Tibial nerve (tissue), 4 donors: ENCODE measurements around the gene LPAR2. TPM values are rescaled to one million over a fixed set of nuclear protein-coding genes. Genes with fewer than 3 reads are reported as not detected.

ENCODE experiments used
- DNase-seq, 2 donors: peaks; one replicate each; pipeline ENCODE4 v3.0.0-alpha.2; 2019; ENCODE audit warnings: low spot score in 2 of 2
- H3K27ac ChIP-seq, 4 donors: fragments of 200-600 bp; sonication (generic) in 3 of 4; one replicate each; pipeline ENCODE4 v1.5.1; 2017 to 2019; ENCODE audit warnings: mild to moderate bottlenecking in 1 of 4
- H3K27me3 ChIP-seq, 2 donors: fragments of 200-600 bp; sonication (generic) in 1 of 2; one replicate each; pipeline versions ENCODE4 v1.5.1 to v1.6.0; 2017 to 2019
- H3K36me3 ChIP-seq, 3 donors: fragments of 200-600 bp; sonication (generic); one replicate each; pipeline ENCODE4 v1.5.1; 2018 to 2019
- H3K4me1 ChIP-seq, 4 donors: fragments of 200-600 bp; sonication (generic) in 3 of 4; one replicate each; pipeline ENCODE4 v1.5.1; 2017 to 2019
- H3K4me3 ChIP-seq, 4 donors: fragments of 200-600 bp; sonication (generic) in 3 of 4; one replicate each; pipeline ENCODE4 v1.5.1; 2017 to 2019; ENCODE audit warnings: mild to moderate bottlenecking in 1 of 4, moderate library complexity in 1 of 4
- H3K9me3 ChIP-seq, 4 donors: fragments of 200-600 bp; sonication (generic) in 3 of 4; one replicate each; pipeline ENCODE4 v1.5.1; 2017 to 2019
- CTCF ChIP-seq, 5 experiments: fragments of 200-600 bp in 3 of 5; fragments of 450-650 bp in 2 of 5; sonication (generic) in 3 of 5; IDR thresholded peaks; one replicate each; pipeline ENCODE4 v1.5.1; 2016 to 2019; ENCODE audit warnings: antibody characterized with exemption in 5 of 5, mild to moderate bottlenecking in 3 of 5, moderate library complexity in 2 of 5
- EP300 ChIP-seq, 2 donors: sonication (generic); formaldehyde crosslinking; IDR thresholded peaks; one replicate each; pipeline ENCODE4 v1.6.1; 2017; ENCODE audit warnings: antibody characterized with exemption in 2 of 2, mild to moderate bottlenecking in 1 of 2
- POLR2A ChIP-seq, 2 donors: fragments of 450-650 bp; IDR thresholded peaks; one replicate each; pipeline ENCODE4 v1.6.1; 2017; ENCODE audit warnings: antibody characterized with exemption in 2 of 2, mild to moderate bottlenecking in 2 of 2, moderate library complexity in 2 of 2
- WGBS, 2 donors: methylation state at CpG; one replicate each; pipeline ENCODE4 v1.1.5; 2018; 5-methylcytosine and 5-hydroxymethylcytosine counted together
- total RNA-seq, 4 donors: library from RNA; depleted of rRNA; stranded (reverse); fragments of >200 nt; gene quantifications; one replicate each; pipeline ENCODE4 v1.1.0, GENCODE V29; 2016

The LPAR2 gene
- total RNA-seq, 4 donors from 2014 or later = 0.39 to 3.0 (median 1.8) TPM

GRCh38 chr19:19626516-19627472, 1.2 kb downstream of the LPAR2 start:
- Histone ChIP-seq H3K4me1 (peaks cover 0 to 19% (median 9%) of the 10 kb centered on the region in 4 donors), H3K27me3 (peaks cover 0 to 12% of the 10 kb centered on the region in 2 donors), H3K4me3 (no peak overlapping the region), H3K27ac (no peak overlapping the region), H3K9me3 (no peaks in the 10 kb centered on the region), H3K36me3 (no peaks in the 10 kb centered on the region)
- 93 to 94% methylated on average over 44 to 46 of the region's 48 CpGs for WGBS, 2 donors
- TF ChIP-seq POLR2A (IDR thresholded peaks at IDR 0.05) (no peak), CTCF (IDR thresholded peaks at IDR 0.05) (no peak), EP300 (IDR thresholded peaks at IDR 0.05) (no peak)
- DNase-seq = no peak

- H3K27ac ChIP-seq = no peak overlapping the region
- DNase-seq = no peak
Observed at GRCh38 chr19:19624032-19624570, 3.9 kb downstream of the LPAR2 start.

GRCh38 chr19:19623383-19623782, 4.6 kb downstream of the LPAR2 start:
- H3K4me3 ChIP-seq = no peak overlapping the region
- WGBS, 2 donors = 83 to 84% methylated on average over 5 of the region's 5 CpGs
- DNase-seq = no peak

More at GRCh38 chr19:19624032-19624570, 3.9 kb downstream of the LPAR2 start:
- no peak overlapping the region for H3K4me3 ChIP-seq
- WGBS, 2 donors = 88 to 90% methylated on average over 19 of the region's 19 CpGs
- peaks cover 0 to 12% of the 10 kb centered on the region in 2 donors for H3K27me3 ChIP-seq
- H3K9me3 ChIP-seq = no peaks in the 10 kb centered on the region
- TF ChIP-seq EP300 (IDR thresholded peaks at IDR 0.05) (no peak), CTCF (IDR thresholded peaks at IDR 0.05) (no peak), POLR2A (IDR thresholded peaks at IDR 0.05) (no peak)
- H3K4me1 ChIP-seq = peaks cover 0 to 20% (median 9%) of the 10 kb centered on the region in 4 donors
- no peaks in the 10 kb centered on the region for H3K36me3 ChIP-seq

GRCh38 chr19:19619849-19620210, 8.2 kb downstream of the LPAR2 start:
- no peaks in the 10 kb centered on the region for H3K9me3 ChIP-seq
- peaks cover 0 to 11% (median 0%) of the 10 kb centered on the region in 4 donors for H3K4me1 ChIP-seq
- no peak overlapping the region for H3K4me3 ChIP-seq
- no peak for TF ChIP-seq CTCF (IDR thresholded peaks at IDR 0.05)
- no peak for TF ChIP-seq POLR2A (IDR thresholded peaks at IDR 0.05)
- no peak for TF ChIP-seq EP300 (IDR thresholded peaks at IDR 0.05)
- no peaks in the 10 kb centered on the region for H3K36me3 ChIP-seq
- no peak overlapping the region for H3K27ac ChIP-seq
- H3K27me3 ChIP-seq = peaks cover 0 to 9% of the 10 kb centered on the region in 2 donors
- WGBS, 2 donors = 63 to 72% methylated on average over 7 of the region's 7 CpGs
- DNase-seq = no peak

More at GRCh38 chr19:19623383-19623782, 4.6 kb downstream of the LPAR2 start:
- Histone ChIP-seq H3K9me3 (no peaks in the 10 kb centered on the region), H3K4me1 (peaks cover 0 to 20% (median 4%) of the 10 kb centered on the region in 4 donors), H3K27me3 (peaks cover 0 to 9% of the 10 kb centered on the region in 2 donors), H3K36me3 (no peaks in the 10 kb centered on the region), H3K27ac (no peak overlapping the region)
- TF ChIP-seq CTCF (IDR thresholded peaks at IDR 0.05) (no peak), POLR2A (IDR thresholded peaks at IDR 0.05) (no peak), EP300 (IDR thresholded peaks at IDR 0.05) (no peak)
